Myometrial cell (primary cell): Measurements from ENCODE around the gene RAB9A. TPM values are rescaled to one million over a fixed set of nuclear protein-coding genes. Genes with fewer than 3 reads are reported as not detected.

ENCODE experiments used
- total RNA-seq: library from RNA; depleted of rRNA; stranded (reverse); fragments of >200 nt; gene quantifications from 2 replicates; pipeline ENCODE4 v1.2.3, GENCODE V29; 2015

The RAB9A gene
- total RNA-seq, result 23.6 and 48.7 TPM in 2 replicates

GRCh38 chrX:13688958-13689740 lies at the start of gene RAB9A:
Gene RAB9A, plus strand, starts transcription at chrX:13689128. Its CDS starts 19,619 bp downstream, at chrX:13708747.

GRCh38 chrX:13652850-13653693 lies 35.9 kb upstream of the RAB9A start, which contains the start of gene TCEANC:
Gene TCEANC, plus strand, starts transcription at chrX:13653141. Its CDS starts 9,368 bp downstream, at chrX:13662509.

GRCh38 chrX:13734278-13735172 lies 45.6 kb downstream of the RAB9A start, which contains the start of the genes OFD1 and TRAPPC2:
Gene OFD1, plus strand, starts transcription at chrX:13734748. Its CDS starts 324 bp downstream, at chrX:13735072.
Gene TRAPPC2, minus strand, starts transcription at chrX:13734620. Its CDS starts 14,657 bp downstream, at chrX:13719963.

Other genes with a start within 250 kb of the RAB9A start
- not detected in 2 replicates for gene EGFL6, start 119.5 kb upstream of the RAB9A start, total RNA-seq
- 1.7 and 3.7 TPM in 2 replicates for gene TCEANC, start 36.0 kb upstream of the RAB9A start, total RNA-seq
- gene TRAPPC2, start 45.5 kb downstream of the RAB9A start, total RNA-seq, result 11.2 and 15.9 TPM in 2 replicates
- gene OFD1, start 45.6 kb downstream of the RAB9A start, total RNA-seq, result 4.6 and 7.1 TPM in 2 replicates
- gene GPM6B, start 128.0 kb downstream of the RAB9A start, total RNA-seq, result 0.29 and 0.35 TPM in 2 replicates